ENCODE results near the gene PTPRH. TPM values are rescaled to one million over a fixed set of nuclear protein-coding genes. Genes with fewer than 3 reads are reported as not detected.
A peak's percentile ranks its signal among the peaks of the same experiment; 100 is the strongest.

Gene PTPRH
- total RNA-seq, 3 donors from 2014 or later (not counting 1 experiment from before 2014, with no cell fraction given), result 0.45 TPM; not detected in 2

DNA sequence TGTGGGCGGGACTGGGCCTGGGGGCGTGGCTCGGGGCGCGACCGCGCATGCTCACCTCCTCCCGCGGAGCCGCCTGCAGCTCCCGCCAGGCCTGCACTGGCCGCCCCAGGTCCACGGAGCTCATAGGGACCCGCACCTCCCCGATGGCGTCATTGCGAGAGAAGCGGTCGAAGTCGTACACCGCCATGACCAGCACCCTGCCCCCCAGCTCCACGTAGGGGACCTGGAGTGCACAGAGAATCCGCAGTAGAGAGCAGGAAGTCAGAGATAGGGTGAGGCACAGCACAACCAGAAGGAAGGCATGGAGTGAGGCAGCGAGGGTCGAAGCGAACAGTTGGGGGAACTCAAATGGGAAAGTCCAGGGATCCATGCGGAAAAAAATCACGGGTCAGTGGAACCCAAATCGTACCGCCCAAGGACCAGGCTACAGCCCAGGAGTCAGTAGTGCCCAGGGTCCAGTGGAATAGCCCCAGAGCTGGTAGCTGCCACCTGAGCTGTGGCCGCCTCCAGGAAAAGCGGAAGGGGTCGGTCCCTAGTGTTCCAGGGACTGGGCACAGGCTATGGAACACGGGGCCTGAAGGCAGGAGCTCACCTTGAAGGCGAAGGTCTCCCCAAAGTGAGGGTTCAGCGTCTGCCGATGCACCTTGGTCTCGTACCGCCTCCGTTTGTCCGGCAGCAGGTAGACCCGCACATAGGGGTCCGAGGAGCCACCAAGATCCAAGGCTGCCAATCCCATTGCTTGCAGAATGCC is 34.0 kb downstream of the PTPRH start:
- 71% methylated on average over 43 of the region's 43 CpGs for WGBS (ENCODE audit: insufficient coverage)
- Histone ChIP-seq H3K9me3 (ENCODE audit: control insufficient read depth, insufficient read depth, low read length) (no peaks in the 10 kb centered on the region), H3K36me3 (ENCODE audit: control insufficient read depth, insufficient read depth, low read length) (no peaks in the 10 kb centered on the region), H3K4me1 (ENCODE audit: control insufficient read depth, insufficient read depth, low read length) (peaks cover 36% of the 10 kb centered on the region), H3K27ac (ENCODE audit: low read length) (no peak overlapping the region), H3K27me3 (ENCODE audit: control insufficient read depth, insufficient read depth, low read length) (peaks cover 42% of the 10 kb centered on the region), H3K4me3 (ENCODE audit: low read length) (no peak overlapping the region)
- H3K27me3 Mint-ChIP-seq (ENCODE audit: low read depth in 2 of 2), result peaks cover 52 to 61% of the 10 kb centered on the region in 2 donors
- TF ChIP-seq, protein P1, sequence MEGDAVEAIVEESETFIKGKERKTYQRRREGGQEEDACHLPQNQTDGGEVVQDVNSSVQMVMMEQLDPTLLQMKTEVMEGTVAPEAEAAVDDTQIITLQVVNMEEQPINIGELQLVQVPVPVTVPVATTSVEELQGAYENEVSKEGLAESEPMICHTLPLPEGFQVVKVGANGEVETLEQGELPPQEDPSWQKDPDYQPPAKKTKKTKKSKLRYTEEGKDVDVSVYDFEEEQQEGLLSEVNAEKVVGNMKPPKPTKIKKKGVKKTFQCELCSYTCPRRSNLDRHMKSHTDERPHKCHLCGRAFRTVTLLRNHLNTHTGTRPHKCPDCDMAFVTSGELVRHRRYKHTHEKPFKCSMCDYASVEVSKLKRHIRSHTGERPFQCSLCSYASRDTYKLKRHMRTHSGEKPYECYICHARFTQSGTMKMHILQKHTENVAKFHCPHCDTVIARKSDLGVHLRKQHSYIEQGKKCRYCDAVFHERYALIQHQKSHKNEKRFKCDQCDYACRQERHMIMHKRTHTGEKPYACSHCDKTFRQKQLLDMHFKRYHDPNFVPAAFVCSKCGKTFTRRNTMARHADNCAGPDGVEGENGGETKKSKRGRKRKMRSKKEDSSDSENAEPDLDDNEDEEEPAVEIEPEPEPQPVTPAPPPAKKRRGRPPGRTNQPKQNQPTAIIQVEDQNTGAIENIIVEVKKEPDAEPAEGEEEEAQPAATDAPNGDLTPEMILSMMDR (IDR thresholded peaks at IDR 0.05), result no peak
- no peak overlapping the region for H3K4me3 Mint-ChIP-seq
- intact Hi-C loops (cut with micrococcal nuclease), result loop anchor here (5.0 kb wide), 1 partner anchor 477 kb away; no protein-coding TSS in a partner anchor
- no peaks in the 10 kb centered on the region for H3K9me3 Mint-ChIP-seq
- H3K27ac Mint-ChIP-seq, result no peak overlapping the region
- ATAC-seq (no peak), DNase-seq (no peak)
- H3K36me3 Mint-ChIP-seq, result no peaks in the 10 kb centered on the region
- H3K4me1 Mint-ChIP-seq, result peaks cover 21 to 44% of the 10 kb centered on the region in 2 donors

DNA sequence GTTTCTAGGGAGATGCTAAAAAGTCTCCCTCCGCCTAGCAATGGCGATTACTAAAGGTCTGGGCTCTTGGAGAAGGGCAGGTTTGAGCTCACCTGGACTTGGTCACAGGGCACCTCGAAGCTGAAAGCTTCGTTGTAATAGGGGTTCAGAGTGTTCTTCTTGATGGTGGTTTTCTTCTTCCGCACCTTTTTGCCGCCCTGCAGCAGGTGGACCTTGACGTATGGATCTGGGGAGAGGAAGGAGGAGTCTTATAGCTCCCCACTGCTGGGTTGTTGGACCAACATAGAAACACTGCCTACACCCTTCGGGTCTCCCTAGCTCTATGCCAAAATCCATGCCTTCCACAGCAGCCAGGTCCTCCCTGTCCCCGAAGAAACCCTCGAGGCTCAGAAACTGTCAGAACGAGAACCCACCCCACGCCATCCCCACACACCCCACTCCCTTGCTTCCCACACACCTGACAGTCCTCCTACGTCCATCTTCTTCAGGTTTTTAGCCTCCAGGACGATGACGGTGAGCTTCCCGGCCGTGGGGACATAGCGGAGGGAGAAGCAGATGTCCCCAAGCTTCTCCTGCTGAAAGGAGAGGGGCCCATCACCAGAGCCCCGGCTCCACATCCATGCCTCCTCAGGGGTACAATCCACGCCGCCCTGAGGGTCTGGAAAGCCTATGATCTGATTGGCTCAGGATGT is 34.7 kb downstream of the PTPRH start:
- peaks cover 40% of the 10 kb centered on the region for H3K27me3 ChIP-seq (ENCODE audit: control insufficient read depth, insufficient read depth, low read length)
- Mint-ChIP-seq H3K36me3 (no peaks in the 10 kb centered on the region), H3K4me3 (no peak overlapping the region), H3K4me1 (peaks cover 19 to 37% of the 10 kb centered on the region in 2 donors), H3K27me3 (ENCODE audit: low read depth in 2 of 2) (peaks cover 55 to 65% of the 10 kb centered on the region in 2 donors), H3K9me3 (no peaks in the 10 kb centered on the region), H3K27ac (no peak overlapping the region)
- peaks cover 29% of the 10 kb centered on the region for H3K4me1 ChIP-seq (ENCODE audit: control insufficient read depth, insufficient read depth, low read length)
- DNase-seq, result no peak
- WGBS (ENCODE audit: insufficient coverage), result 74% methylated on average over 21 of the region's 21 CpGs
- H3K36me3 ChIP-seq (ENCODE audit: control insufficient read depth, insufficient read depth, low read length), result no peaks in the 10 kb centered on the region
- no peaks in the 10 kb centered on the region for H3K9me3 ChIP-seq (ENCODE audit: control insufficient read depth, insufficient read depth, low read length)
- TF ChIP-seq, protein P1 (IDR thresholded peaks at IDR 0.05), result no peak
- intact Hi-C loops (cut with micrococcal nuclease), result loop anchor here (5.0 kb wide), 1 partner anchor 478 kb away; no protein-coding TSS in a partner anchor
- no peak for ATAC-seq
- H3K4me3 ChIP-seq (ENCODE audit: low read length), result no peak overlapping the region
- no peak overlapping the region for H3K27ac ChIP-seq (ENCODE audit: low read length)

DNA sequence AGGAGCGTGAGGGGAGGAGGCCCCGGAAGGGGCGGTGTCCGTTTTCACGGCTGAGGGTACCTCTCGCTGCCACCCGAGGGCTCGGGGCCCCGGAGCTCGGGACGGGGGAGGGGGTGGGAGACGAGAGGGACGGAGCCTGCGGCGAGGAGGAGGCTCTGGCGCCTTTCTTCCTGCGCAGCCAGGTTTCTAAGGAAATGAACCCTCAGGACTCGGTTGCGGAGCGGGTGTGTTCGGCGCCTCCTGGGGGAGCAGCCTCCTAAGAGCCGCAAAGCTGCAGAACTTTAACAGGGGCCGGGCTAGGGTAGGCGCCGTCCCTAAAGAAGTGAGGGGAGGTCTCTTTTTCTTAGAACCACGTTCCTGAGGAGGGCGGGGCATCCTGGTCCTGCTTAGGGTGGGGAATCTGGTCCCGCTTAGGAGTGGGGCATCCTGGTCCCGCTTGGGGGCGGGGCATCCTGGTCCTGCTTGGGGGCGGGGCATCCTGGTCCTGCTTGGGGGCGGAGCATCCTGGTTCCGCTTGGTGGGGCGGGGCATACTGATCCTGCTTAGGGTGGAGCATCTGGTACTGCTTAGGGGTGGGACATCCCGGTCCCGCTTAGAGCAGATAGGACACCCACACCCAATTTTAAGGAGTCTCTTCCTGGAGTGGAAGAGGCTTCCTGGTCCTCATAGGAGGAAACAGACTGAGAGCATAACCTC is 35.4 kb downstream of the PTPRH start:
- H3K4me1 Mint-ChIP-seq, result peaks cover 12 to 30% of the 10 kb centered on the region in 2 donors
- WGBS (ENCODE audit: insufficient coverage), result under 1% methylated on average over 35 of the region's 37 CpGs
- DNase-seq (peak in 1 of 2 donors; percentile 51), ATAC-seq (peak; percentile 27 to 53 (median 46))
- no peak overlapping the region for H3K27ac ChIP-seq (ENCODE audit: low read length)
- H3K27me3 ChIP-seq (ENCODE audit: control insufficient read depth, insufficient read depth, low read length), result peaks cover 44% of the 10 kb centered on the region
- H3K27ac Mint-ChIP-seq, result peak overlapping the region in 1 of 2 donors; percentile 58
- no peaks in the 10 kb centered on the region for H3K9me3 Mint-ChIP-seq
- TF ChIP-seq, protein P1 (IDR thresholded peaks at IDR 0.05), result no peak
- no peaks in the 10 kb centered on the region for H3K36me3 Mint-ChIP-seq
- peaks cover 58 to 72% of the 10 kb centered on the region in 2 donors for H3K27me3 Mint-ChIP-seq (ENCODE audit: low read depth in 2 of 2)
- H3K4me1 ChIP-seq (ENCODE audit: control insufficient read depth, insufficient read depth, low read length), result peaks cover 22% of the 10 kb centered on the region
- intact Hi-C loops (cut with micrococcal nuclease), result no loop called here
- peak overlapping the region; percentile 61 for H3K4me3 Mint-ChIP-seq
- no peaks in the 10 kb centered on the region for H3K9me3 ChIP-seq (ENCODE audit: control insufficient read depth, insufficient read depth, low read length)
- peak overlapping the region; percentile 39 for H3K4me3 ChIP-seq (ENCODE audit: low read length)
- no peaks in the 10 kb centered on the region for H3K36me3 ChIP-seq (ENCODE audit: control insufficient read depth, insufficient read depth, low read length)
